Mesendoderm (in vitro differentiated cells): ENCODE data around the gene ABHD18.
"Not testable (repeated sequence)": the region's sequence is repeated elsewhere in the genome, so short reads cannot be mapped to it uniquely, and the experiment has no call there.

Experiments
- DNase-seq: peaks from one replicate; pipeline ENCODE4 v3.0.0; 2013
- H2AK5ac ChIP-seq: 2 replicates; pipeline ENCODE4 v1.6.1; 2013; ENCODE audit warnings: low read length, inconsistent platforms
- H2BK120ac ChIP-seq: 2 replicates; pipeline ENCODE4 v1.6.1; 2013; ENCODE audit warnings: low read depth, mild to moderate bottlenecking, low read length, moderate library complexity, mixed read lengths
- H2BK15ac ChIP-seq: replicated peaks from 2 replicates; pipeline ENCODE4 v1.6.1; 2013; ENCODE audit warnings: low read depth, mild to moderate bottlenecking, moderate library complexity
- H2BK5ac ChIP-seq: 2 replicates; pipeline ENCODE4 v1.6.1; 2013; ENCODE audit warnings: low read length, inconsistent platforms
- H3K18ac ChIP-seq: 2 replicates; pipeline ENCODE4 v1.6.1; 2013; ENCODE audit warnings: mild to moderate bottlenecking, low read length, mixed read lengths
- H3K23ac ChIP-seq: one replicate; pipeline ENCODE4 v1.6.1; 2013; ENCODE audit warnings: low read length
- H3K27ac ChIP-seq: 2 replicates; pipeline ENCODE4 v1.5.1; 2013; ENCODE audit warnings: low read depth, mild to moderate bottlenecking, inconsistent platforms, low read length, moderate library complexity
- H3K27me3 ChIP-seq: 2 replicates; pipeline ENCODE4 v1.6.1; 2013; ENCODE audit warnings: low read length, control low read depth, mild to moderate bottlenecking, inconsistent platforms; ENCODE audit not compliant: insufficient read depth, poor library complexity
- H3K36me3 ChIP-seq: 2 replicates; pipeline ENCODE4 v1.6.1; 2013; ENCODE audit warnings: low read length, inconsistent platforms; ENCODE audit not compliant: control insufficient read depth, insufficient read depth
- H3K4ac ChIP-seq: one replicate; pipeline ENCODE4 v1.6.1; 2013; ENCODE audit warnings: low read depth, mild to moderate bottlenecking, low read length, moderate library complexity
- H3K4me1 ChIP-seq: 2 replicates; pipeline ENCODE4 v1.6.1; 2013; ENCODE audit warnings: low read depth, low read length, inconsistent platforms; ENCODE audit not compliant: control insufficient read depth
- H3K4me2 ChIP-seq: 2 replicates; pipeline ENCODE4 v1.6.1; 2013; ENCODE audit warnings: low read length
- H3K4me3 ChIP-seq: 2 replicates; pipeline ENCODE4 v1.5.1; 2013; ENCODE audit warnings: mild to moderate bottlenecking, low read length
- H3K56ac ChIP-seq: one replicate; pipeline ENCODE4 v1.6.1; 2013; ENCODE audit warnings: low read length
- H3K79me1 ChIP-seq: 2 replicates; pipeline ENCODE4 v1.6.1; 2013; ENCODE audit warnings: low read length, inconsistent platforms
- H3K79me2 ChIP-seq: 2 replicates; pipeline ENCODE4 v1.6.1; 2013; ENCODE audit warnings: mild to moderate bottlenecking, low read length; ENCODE audit not compliant: control insufficient read depth, insufficient read depth
- H3K9ac ChIP-seq: 2 replicates; pipeline ENCODE4 v1.6.1; 2013; ENCODE audit warnings: low read length, inconsistent platforms
- H4K5ac ChIP-seq: one replicate; pipeline ENCODE4 v1.6.1; 2013; ENCODE audit warnings: low read length
- H4K8ac ChIP-seq: one replicate; pipeline ENCODE4 v1.6.1; 2013; ENCODE audit warnings: low read depth, mild to moderate bottlenecking, control low read depth, low read length, moderate library complexity
- WGBS: extraction: QIAGEN DNeasy Blood & Tissue Kit; methylation state at CpG from one replicate; pipeline ENCODE4 v1.1.7; 2013; ENCODE audit warnings: low lambda C conversion rate, missing lambda C conversion rate; ENCODE audit not compliant: insufficient coverage; ENCODE audit errors: extremely low coverage; 5-methylcytosine and 5-hydroxymethylcytosine counted together

ABHD18 gene

GRCh38 chr4:127930175-127930574 lies 35.0 kb upstream of the ABHD18 start:
- H4K5ac ChIP-seq = no peak overlapping the region
- H2AK5ac ChIP-seq = no peak overlapping the region
- no peak overlapping the region for H3K23ac ChIP-seq
- no peak overlapping the region for H4K8ac ChIP-seq
- no CpG with 5 or more reads among the region's 1 CpG for WGBS
- no peak overlapping the region for H2BK15ac ChIP-seq
- no peak overlapping the region for H2BK120ac ChIP-seq
- no peak overlapping the region for H3K27ac ChIP-seq
- no peak for DNase-seq
- H3K4ac ChIP-seq = no peak overlapping the region
- no peak overlapping the region for H3K4me3 ChIP-seq
- no peak overlapping the region for H3K18ac ChIP-seq
- no peaks in the 10 kb centered on the region for H3K27me3 ChIP-seq
- H2BK5ac ChIP-seq = no peak overlapping the region
- H3K4me1 ChIP-seq = no peaks in the 10 kb centered on the region
- no peak overlapping the region for H3K9ac ChIP-seq
- no peaks in the 10 kb centered on the region for H3K79me2 ChIP-seq
- no peaks in the 10 kb centered on the region for H3K79me1 ChIP-seq
- H3K36me3 ChIP-seq = no peaks in the 10 kb centered on the region
- H3K4me2 ChIP-seq = no peak overlapping the region
- H3K56ac ChIP-seq = no peak overlapping the region

DNA sequence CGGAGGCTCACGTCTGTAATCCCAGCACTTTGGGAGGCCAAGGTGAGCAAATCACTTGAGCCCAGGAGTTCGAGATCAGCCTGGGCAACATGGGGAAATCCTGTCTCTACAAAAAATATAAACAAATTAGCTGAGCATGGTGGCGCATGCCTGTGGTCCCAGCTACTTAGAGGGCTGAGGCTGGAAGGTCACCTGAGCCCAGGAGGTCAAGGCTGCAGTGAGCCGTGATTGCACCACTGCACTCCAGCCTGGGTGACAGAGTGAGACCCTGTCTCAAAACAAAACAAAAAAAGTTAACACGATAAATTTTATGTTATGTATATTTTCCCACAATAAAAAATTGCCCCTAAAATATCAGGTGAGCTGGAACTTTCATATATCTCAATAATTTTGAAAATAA lies 33.4 kb upstream of the ABHD18 start:
- H4K8ac ChIP-seq, H3K23ac ChIP-seq, H3K18ac ChIP-seq, DNase-seq, H2BK5ac ChIP-seq, H3K79me2 ChIP-seq, H3K4me1 ChIP-seq, H3K36me3 ChIP-seq, H3K27ac ChIP-seq, H2BK15ac ChIP-seq, H2BK120ac ChIP-seq, H3K4me3 ChIP-seq, H3K56ac ChIP-seq, H2AK5ac ChIP-seq, H4K5ac ChIP-seq, H3K79me1 ChIP-seq, H3K4ac ChIP-seq, H3K9ac ChIP-seq, H3K4me2 ChIP-seq, H3K27me3 ChIP-seq: not testable (repeated sequence)
- no CpG with 5 or more reads among the region's 6 CpGs for WGBS

DNA sequence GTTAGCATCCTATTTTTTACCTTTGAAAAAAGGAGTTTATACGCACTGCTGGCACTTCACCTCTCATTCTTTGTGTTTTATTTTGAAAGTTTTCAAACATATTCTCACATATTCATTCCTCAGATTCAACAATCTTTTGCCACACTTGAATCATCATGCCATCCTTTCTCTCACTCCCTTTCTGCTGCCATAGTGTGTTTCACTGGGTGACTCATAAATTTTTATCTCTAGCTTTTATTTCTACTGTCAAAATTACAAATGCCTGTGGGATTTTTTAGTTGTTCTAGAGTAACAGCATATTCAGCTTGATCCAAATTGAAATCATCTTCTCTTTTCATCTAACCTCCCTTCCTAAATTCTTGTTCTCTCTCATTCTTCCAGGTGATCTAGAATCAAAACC lies 28.2 kb upstream of the ABHD18 start:
- WGBS = no CpG with 5 or more reads among the region's 1 CpG
- H4K8ac ChIP-seq = no peak overlapping the region
- H2BK15ac ChIP-seq = no peak overlapping the region
- no peaks in the 10 kb centered on the region for H3K79me2 ChIP-seq
- no peaks in the 10 kb centered on the region for H3K4me1 ChIP-seq
- no peak overlapping the region for H2BK5ac ChIP-seq
- no peak overlapping the region for H3K56ac ChIP-seq
- no peak overlapping the region for H3K27ac ChIP-seq
- DNase-seq = no peak
- H3K4ac ChIP-seq = no peak overlapping the region
- H3K18ac ChIP-seq = no peak overlapping the region
- no peak overlapping the region for H2AK5ac ChIP-seq
- no peak overlapping the region for H3K9ac ChIP-seq
- H3K23ac ChIP-seq = no peak overlapping the region
- H3K4me2 ChIP-seq = no peak overlapping the region
- no peaks in the 10 kb centered on the region for H3K27me3 ChIP-seq
- H3K36me3 ChIP-seq = no peaks in the 10 kb centered on the region
- no peak overlapping the region for H2BK120ac ChIP-seq
- no peak overlapping the region for H3K4me3 ChIP-seq
- no peaks in the 10 kb centered on the region for H3K79me1 ChIP-seq
- H4K5ac ChIP-seq = no peak overlapping the region

DNA sequence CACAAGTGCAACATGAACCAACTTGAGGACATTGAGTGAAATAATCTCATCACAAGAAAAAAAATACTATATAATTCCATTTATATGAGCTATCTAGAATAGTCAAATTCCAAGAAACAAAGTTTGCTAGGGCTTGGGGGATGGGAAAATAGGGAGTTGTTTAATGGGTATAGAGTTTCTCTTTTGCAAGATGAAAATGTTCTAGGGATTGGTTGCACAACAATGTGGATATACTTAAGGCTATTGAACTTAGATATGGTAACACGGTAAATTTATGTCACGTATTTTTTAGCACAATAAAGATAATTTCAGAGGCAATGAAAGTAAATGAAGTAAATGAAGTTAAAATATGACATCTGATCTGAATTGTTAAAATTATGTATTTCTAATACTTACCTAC lies 8.1 kb upstream of the ABHD18 start:
- Histone ChIP-seq H2AK5ac (no peak overlapping the region), H3K4me1 (no peaks in the 10 kb centered on the region), H3K27ac (no peak overlapping the region), H3K4me2 (no peak overlapping the region), H3K79me2 (no peaks in the 10 kb centered on the region), H3K9ac (no peak overlapping the region), H4K8ac (no peak overlapping the region), H3K27me3 (no peaks in the 10 kb centered on the region), H3K56ac (no peak overlapping the region), H3K18ac (no peak overlapping the region), H3K79me1 (no peaks in the 10 kb centered on the region), H2BK120ac (no peak overlapping the region), H2BK5ac (no peak overlapping the region), H3K4ac (no peak overlapping the region), H3K4me3 (no peak overlapping the region), H2BK15ac (no peak overlapping the region), H4K5ac (no peak overlapping the region), H3K23ac (no peak overlapping the region), H3K36me3 (no peaks in the 10 kb centered on the region)
- DNase-seq = no peak
- WGBS = no CpG with 5 or more reads among the region's 2 CpGs

GRCh38 chr4:127959794-127960193 lies 5.4 kb upstream of the ABHD18 start:
- Histone ChIP-seq H3K36me3 (no peaks in the 10 kb centered on the region), H4K8ac (no peak overlapping the region), H3K4ac (no peak overlapping the region), H3K56ac (no peak overlapping the region), H3K27me3 (no peaks in the 10 kb centered on the region), H3K27ac (no peak overlapping the region), H3K79me1 (no peaks in the 10 kb centered on the region), H2BK120ac (no peak overlapping the region), H3K4me2 (no peak overlapping the region), H2BK5ac (no peak overlapping the region), H3K18ac (no peak overlapping the region), H3K79me2 (peaks cover 2% of the 10 kb centered on the region), H3K4me3 (no peak overlapping the region), H4K5ac (no peak overlapping the region), H2BK15ac (no peak overlapping the region), H3K23ac (no peak overlapping the region), H3K9ac (no peak overlapping the region), H3K4me1 (no peaks in the 10 kb centered on the region), H2AK5ac (no peak overlapping the region)
- no CpG with 5 or more reads among the region's 1 CpG for WGBS
- DNase-seq = no peak

DNA sequence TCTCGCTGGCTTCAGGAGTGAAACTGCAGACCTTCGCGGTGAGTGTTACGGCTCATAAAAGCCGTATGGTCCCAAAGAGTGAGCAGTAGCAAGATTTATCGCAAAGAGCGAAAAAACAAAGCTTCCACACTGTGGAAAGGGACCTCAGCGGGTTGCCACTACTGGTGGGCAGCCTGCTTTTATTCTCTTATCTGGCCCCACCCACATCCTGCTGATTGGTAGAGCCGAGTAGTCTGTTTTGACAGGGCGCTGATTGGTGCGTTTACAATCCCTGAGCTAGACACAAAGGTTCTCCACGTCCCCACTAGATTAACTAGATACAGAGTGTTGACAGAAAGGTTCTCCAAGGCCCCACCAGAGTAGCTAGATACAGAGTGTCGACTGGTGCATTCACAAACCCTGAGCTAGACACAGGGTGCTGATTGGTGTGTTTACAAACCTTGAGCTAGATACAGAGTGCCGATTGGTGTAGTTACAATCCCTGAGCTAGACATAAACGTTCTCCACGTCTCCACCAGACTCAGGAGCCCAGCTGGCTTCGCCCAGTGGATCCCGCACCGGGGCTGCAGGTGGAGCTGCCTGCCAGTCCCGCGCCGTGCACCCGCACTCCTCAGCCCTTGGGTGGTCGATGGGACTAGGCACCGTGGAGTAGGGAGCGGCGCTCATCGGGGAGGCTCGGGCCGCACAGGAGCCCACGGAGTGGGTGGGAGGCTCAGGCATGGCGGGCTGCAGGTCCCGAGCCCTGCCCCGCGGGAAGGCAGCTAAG lies 1.4 kb upstream of the ABHD18 start:
- not testable (repeated sequence) for H3K27me3 ChIP-seq, H3K18ac ChIP-seq, H2BK120ac ChIP-seq, H3K56ac ChIP-seq, H3K27ac ChIP-seq, H3K4ac ChIP-seq, H3K4me2 ChIP-seq, H3K23ac ChIP-seq, H2AK5ac ChIP-seq, H3K36me3 ChIP-seq, H3K4me3 ChIP-seq, H3K4me1 ChIP-seq, H3K79me1 ChIP-seq, H3K79me2 ChIP-seq, H2BK15ac ChIP-seq, H3K9ac ChIP-seq, H4K5ac ChIP-seq, H4K8ac ChIP-seq, DNase-seq, H2BK5ac ChIP-seq
- no CpG with 5 or more reads among the region's 35 CpGs for WGBS
